ENCODE results near the gene TBC1D22A. TPM values are rescaled to one million over a fixed set of nuclear protein-coding genes. Genes with fewer than 3 reads are reported as not detected.

Gene TBC1D22A
- total and polyA plus RNA-seq, 2 experiments from 2014 or later, result 9.6 to 13.3 TPM

GRCh38 chr22:47150426-47150825 is 388.0 kb downstream of the TBC1D22A start:
- no peak overlapping the region for H3K4me3 ChIP-seq
- TF ChIP-seq ZNF114 (CRISPR knock-in tag; IDR thresholded peaks at IDR 0.05), result no peak
- no peak for TF ChIP-seq ZNF331 (CRISPR knock-in tag; IDR thresholded peaks at IDR 0.05; ENCODE audit: low read depth)
- no peak for TF ChIP-seq POLR2AphosphoS5 (IDR thresholded peaks at IDR 0.05; ENCODE audit: low read depth)
- TF ChIP-seq EZH2 (IDR thresholded peaks at IDR 0.05; ENCODE audit: low read depth, unreplicated experiment), result no peak
- TF ChIP-seq CREB1 (CRISPR knock-in tag; IDR thresholded peaks at IDR 0.05; ENCODE audit: low read depth), result no peak
- TF ChIP-seq ZNF462 (CRISPR knock-in tag; IDR thresholded peaks at IDR 0.05), result no peak
- no peak for TF ChIP-seq REST (IDR thresholded peaks at IDR 0.05; ENCODE audit: unreplicated experiment)
- TF ChIP-seq NANOG (IDR thresholded peaks at IDR 0.05; ENCODE audit: borderline replicate concordance), result no peak
- no peak for TF ChIP-seq EZH2phosphoT487 (IDR thresholded peaks at IDR 0.05; ENCODE audit: unreplicated experiment)
- no peak for TF ChIP-seq ETS1 (IDR thresholded peaks at IDR 0.05)
- no peak for TF ChIP-seq JUNB (IDR thresholded peaks at IDR 0.05; ENCODE audit: unreplicated experiment)
- TF ChIP-seq CTCF (conservative IDR thresholded peaks at IDR 0.05; ENCODE audit: low read depth in 2 of 2), result no peak
- TF ChIP-seq STAT1 (IDR thresholded peaks at IDR 0.05; ENCODE audit: unreplicated experiment), result no peak
- no peaks in the 10 kb centered on the region for H3K9me2 ChIP-seq (ENCODE audit: insufficient read depth)
- H3K4me2 ChIP-seq, result no peak overlapping the region
- H3K27me3 ChIP-seq (ENCODE audit: insufficient read depth), result no peaks in the 10 kb centered on the region
- H2AFZ ChIP-seq, result no peak overlapping the region
- H3F3A ChIP-seq (replicated peaks; ENCODE audit: low read depth), result no peaks in the 10 kb centered on the region
- no peaks in the 10 kb centered on the region for H3K79me2 ChIP-seq (replicated peaks; ENCODE audit: insufficient read depth)
- Mint-ChIP-seq H3K9me3 (peaks cover 3% of the 10 kb centered on the region; the same call in 1 of the 3 replicates), H3K4me1 (no peaks in the 10 kb centered on the region; the same call in 1 of the 3 replicates), H3K4me3 (no peak overlapping the region), H3K27me3 (ENCODE audit: insufficient read depth, low read depth, poor library complexity) (peaks cover 11% of the 10 kb centered on the region), H3K27ac (no peak overlapping the region), H3K36me3 (ENCODE audit: low read depth) (no peaks in the 10 kb centered on the region)
- H3K27ac ChIP-seq (ENCODE audit: low read depth), result no peak overlapping the region
- H4K20me1 ChIP-seq (replicated peaks; ENCODE audit: insufficient read depth), result no peaks in the 10 kb centered on the region; the same call in 1 of the 2 replicates
- no peak for ATAC-seq
- no peaks in the 10 kb centered on the region for H3K36me3 ChIP-seq (ENCODE audit: insufficient read depth)
- no peaks in the 10 kb centered on the region for H3K4me1 ChIP-seq (ENCODE audit: insufficient read depth)
- no peak for DNase-seq (ENCODE audit: low spot score)
